ENCODE results near the gene MAB21L4.

- TF ChIP-seq POLR2A (IDR thresholded peaks at IDR 0.05; ENCODE audit: low read depth) (no peak), CTCF (IDR thresholded peaks at IDR 0.05) (no peak), POLR2AphosphoS5 (IDR thresholded peaks at IDR 0.05) (no peak)
Measured at GRCh38 chr2:240918258-240919091, 22.5 kb upstream of the MAB21L4 start.

Measured in esophagus muscularis mucosa (tissue), 3 donors.